Measurements from ENCODE around the gene MGAM2. TPM values are rescaled to one million over a fixed set of nuclear protein-coding genes. Genes with fewer than 3 reads are reported as not detected.
A peak's percentile ranks its signal among the peaks of the same experiment; 100 is the strongest.

MGAM2 gene
- total and polyA plus RNA-seq, 2 of the 13 experiments (the other 11 are each of a cell fraction or from before 2014, with no cell fraction given), result 0.29 TPM; not detected in 1

GRCh38 chr7:142104550-142105527, 6.7 kb upstream of the MGAM2 start (continued):
- no peak for TF ChIP-seq ZNF781 (CRISPR knock-in tag; IDR thresholded peaks at IDR 0.05; ENCODE audit: borderline replicate concordance, not compliant biosample characterization)
- TF ChIP-seq ZNF615 (CRISPR knock-in tag; IDR thresholded peaks at IDR 0.05; ENCODE audit: borderline replicate concordance), result no peak
- no peak for TF ChIP-seq HES4 (CRISPR knock-in tag; IDR thresholded peaks at IDR 0.05; ENCODE audit: borderline replicate concordance)
- no peak for TF ChIP-seq ZNF280B (CRISPR knock-in tag; IDR thresholded peaks at IDR 0.05; ENCODE audit: borderline replicate concordance)
- TF ChIP-seq RXRB (CRISPR knock-in tag; IDR thresholded peaks at IDR 0.05; ENCODE audit: borderline replicate concordance), result 0 out of 2 replicates have a peak, but pooled peaks have one; percentile 21
- no peak for TF ChIP-seq THAP7 (CRISPR knock-in tag; IDR thresholded peaks at IDR 0.05)
- no peak for TF ChIP-seq ZNF329 (CRISPR knock-in tag; IDR thresholded peaks at IDR 0.05; ENCODE audit: low read depth)
- peak; percentile 45; the same call in 1 of the 2 replicates for TF ChIP-seq ELF1 (CRISPR knock-in tag; IDR thresholded peaks at IDR 0.05)
- TF ChIP-seq RFXANK (CRISPR knock-in tag; IDR thresholded peaks at IDR 0.05), result no peak
- TF ChIP-seq ZNF724P (CRISPR knock-in tag; IDR thresholded peaks at IDR 0.05; ENCODE audit: borderline replicate concordance), result no peak
- TF ChIP-seq TFE3 (CRISPR knock-in tag; IDR thresholded peaks at IDR 0.05), result no peak; the same call in 1 of the 2 replicates
- TF ChIP-seq ZNF460 (CRISPR knock-in tag; IDR thresholded peaks at IDR 0.05; ENCODE audit: borderline replicate concordance), result no peak
- no peak for TF ChIP-seq ZKSCAN8 (CRISPR knock-in tag; IDR thresholded peaks at IDR 0.05; ENCODE audit: borderline replicate concordance)
- TF ChIP-seq, protein P1, sequence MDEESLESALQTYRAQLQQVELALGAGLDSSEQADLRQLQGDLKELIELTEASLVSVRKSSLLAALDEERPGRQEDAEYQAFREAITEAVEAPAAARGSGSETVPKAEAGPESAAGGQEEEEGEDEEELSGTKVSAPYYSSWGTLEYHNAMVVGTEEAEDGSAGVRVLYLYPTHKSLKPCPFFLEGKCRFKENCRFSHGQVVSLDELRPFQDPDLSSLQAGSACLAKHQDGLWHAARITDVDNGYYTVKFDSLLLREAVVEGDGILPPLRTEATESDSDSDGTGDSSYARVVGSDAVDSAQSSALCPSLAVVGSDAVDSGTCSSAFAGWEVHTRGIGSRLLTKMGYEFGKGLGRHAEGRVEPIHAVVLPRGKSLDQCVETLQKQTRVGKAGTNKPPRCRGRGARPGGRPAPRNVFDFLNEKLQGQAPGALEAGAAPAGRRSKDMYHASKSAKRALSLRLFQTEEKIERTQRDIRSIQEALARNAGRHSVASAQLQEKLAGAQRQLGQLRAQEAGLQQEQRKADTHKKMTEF (CRISPR knock-in tag; IDR thresholded peaks at IDR 0.05), result peak; percentile 50; the same call in 1 of the 2 replicates
- TF ChIP-seq HOXA9 (CRISPR knock-in tag; IDR thresholded peaks at IDR 0.05; ENCODE audit: borderline replicate concordance), result no peak
- TF ChIP-seq SSRP1 (CRISPR knock-in tag; IDR thresholded peaks at IDR 0.05), result no peak
- no peak for TF ChIP-seq ZFX (CRISPR knock-in tag; IDR thresholded peaks at IDR 0.05; ENCODE audit: low read depth)
- TF ChIP-seq, protein P2, sequence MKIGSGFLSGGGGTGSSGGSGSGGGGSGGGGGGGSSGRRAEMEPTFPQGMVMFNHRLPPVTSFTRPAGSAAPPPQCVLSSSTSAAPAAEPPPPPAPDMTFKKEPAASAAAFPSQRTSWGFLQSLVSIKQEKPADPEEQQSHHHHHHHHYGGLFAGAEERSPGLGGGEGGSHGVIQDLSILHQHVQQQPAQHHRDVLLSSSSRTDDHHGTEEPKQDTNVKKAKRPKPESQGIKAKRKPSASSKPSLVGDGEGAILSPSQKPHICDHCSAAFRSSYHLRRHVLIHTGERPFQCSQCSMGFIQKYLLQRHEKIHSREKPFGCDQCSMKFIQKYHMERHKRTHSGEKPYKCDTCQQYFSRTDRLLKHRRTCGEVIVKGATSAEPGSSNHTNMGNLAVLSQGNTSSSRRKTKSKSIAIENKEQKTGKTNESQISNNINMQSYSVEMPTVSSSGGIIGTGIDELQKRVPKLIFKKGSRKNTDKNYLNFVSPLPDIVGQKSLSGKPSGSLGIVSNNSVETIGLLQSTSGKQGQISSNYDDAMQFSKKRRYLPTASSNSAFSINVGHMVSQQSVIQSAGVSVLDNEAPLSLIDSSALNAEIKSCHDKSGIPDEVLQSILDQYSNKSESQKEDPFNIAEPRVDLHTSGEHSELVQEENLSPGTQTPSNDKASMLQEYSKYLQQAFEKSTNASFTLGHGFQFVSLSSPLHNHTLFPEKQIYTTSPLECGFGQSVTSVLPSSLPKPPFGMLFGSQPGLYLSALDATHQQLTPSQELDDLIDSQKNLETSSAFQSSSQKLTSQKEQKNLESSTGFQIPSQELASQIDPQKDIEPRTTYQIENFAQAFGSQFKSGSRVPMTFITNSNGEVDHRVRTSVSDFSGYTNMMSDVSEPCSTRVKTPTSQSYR (CRISPR knock-in tag; IDR thresholded peaks at IDR 0.05; ENCODE audit: borderline replicate concordance), result no peak
- no peak for TF ChIP-seq ZNF17 (CRISPR knock-in tag; IDR thresholded peaks at IDR 0.05)
- TF ChIP-seq MAX (IDR thresholded peaks at IDR 0.05), result 0 out of 2 replicates have a peak, but pooled peaks have one; percentile 33
